CD14-positive monocyte (primary cell): ENCODE data around the gene SERPINA1. TPM values are rescaled to one million over a fixed set of nuclear protein-coding genes. Genes with fewer than 3 reads are reported as not detected.

Experiments used
- DNase-seq, 3 donors: peaks; one replicate each; pipeline ENCODE4 v3.0.0-alpha.2; 2011 to 2022
- H2AFZ ChIP-seq: 2 replicates; pipeline ENCODE4 v1.6.0; 2012; ENCODE audit warnings: mild to moderate bottlenecking, low read depth, low read length, inconsistent platforms; ENCODE audit not compliant: insufficient read depth, poor library complexity, severe bottlenecking
- H3K27ac ChIP-seq, 2 donors: 1 replicate in 1 of 2; 2 replicates in 1 of 2; pipeline ENCODE4 v1.5.1; 2012 to 2013; ENCODE audit warnings: low read length in 2 of 2, control low read depth in 1 of 2, inconsistent platforms in 1 of 2, low read depth in 1 of 2, mild to moderate bottlenecking in 1 of 2
- H3K27me3 ChIP-seq, 2 donors: one replicate each; pipeline versions ENCODE4 v1.6.0 to v1.6.1; 2011 to 2013; ENCODE audit warnings: low read length in 2 of 2; ENCODE audit not compliant: control insufficient read depth in 2 of 2, insufficient read depth in 2 of 2
- H3K36me3 ChIP-seq, 2 donors: replicated peaks in 1 of 2; 1 replicate in 1 of 2; 2 replicates in 1 of 2; pipeline versions ENCODE4 v1.5.1 to v1.6.1; 2012 to 2013; ENCODE audit warnings: low read length in 2 of 2, control low read depth in 1 of 2, inconsistent platforms in 1 of 2, mild to moderate bottlenecking in 1 of 2; ENCODE audit not compliant: insufficient read depth in 2 of 2, control insufficient read depth in 1 of 2
- H3K4me1 ChIP-seq, 2 donors: 1 replicate in 1 of 2; 2 replicates in 1 of 2; pipeline versions ENCODE4 v1.5.1 to v1.6.1; 2012 to 2013; ENCODE audit warnings: low read length in 2 of 2, control low read depth in 1 of 2, inconsistent platforms in 1 of 2, mild to moderate bottlenecking in 1 of 2, moderate library complexity in 1 of 2; ENCODE audit not compliant: insufficient read depth in 2 of 2, control insufficient read depth in 1 of 2
- H3K4me2 ChIP-seq: replicated peaks from 2 replicates; pipeline ENCODE3; 2012; ENCODE audit warnings: low read length, moderate library complexity, mild to moderate bottlenecking; ENCODE audit not compliant: poor library complexity, severe bottlenecking; ENCODE audit errors: extremely low read depth
- H3K4me3 ChIP-seq, 3 experiments: fragments of 200-600 bp in 1 of 3; sonication (generic) in 1 of 3; replicated peaks in 1 of 3; 1 replicate in 2 of 3; 2 replicates in 1 of 3; pipeline ENCODE4 v1.5.1; 2011 to 2013; ENCODE audit warnings: low read length in 3 of 3, mild to moderate bottlenecking in 3 of 3, control low read depth in 2 of 3, low read depth in 2 of 3, inconsistent platforms in 1 of 3, moderate library complexity in 1 of 3
- H3K79me2 ChIP-seq: 2 replicates; pipeline ENCODE4 v1.6.0; 2012; ENCODE audit warnings: mild to moderate bottlenecking, control low read depth, inconsistent platforms, low read length, moderate library complexity; ENCODE audit not compliant: insufficient read depth
- H3K9ac ChIP-seq: 2 replicates; pipeline ENCODE4 v1.6.0; 2017; ENCODE audit warnings: low read length, mild to moderate bottlenecking; ENCODE audit not compliant: insufficient read depth, poor library complexity, severe bottlenecking
- H3K9me3 ChIP-seq, 2 donors: replicated peaks in 1 of 2; 1 replicate in 1 of 2; 2 replicates in 1 of 2; pipeline versions ENCODE4 v1.5.1 to v1.6.1; 2012 to 2013; ENCODE audit warnings: low read length in 2 of 2, control low read depth in 1 of 2; ENCODE audit not compliant: control insufficient read depth in 1 of 2, insufficient read depth in 1 of 2
- H4K20me1 ChIP-seq: 2 replicates; pipeline ENCODE4 v1.6.0; 2012; ENCODE audit warnings: mild to moderate bottlenecking, low read length, control low read depth, moderate library complexity; ENCODE audit not compliant: insufficient read depth
- H3K27ac Mint-ChIP-seq, 7 donors: one replicate each; pipeline ENCODE4 v1.8.0; 2020; ENCODE audit warnings: mild to moderate bottlenecking in 7 of 7, mixed read lengths in 7 of 7, moderate library complexity in 6 of 7, inconsistent platforms in 2 of 7
- H3K27me3 Mint-ChIP-seq, 3 donors: one replicate each; pipeline ENCODE4 v1.8.0; 2021 to 2022; ENCODE audit warnings: low read depth in 3 of 3, mild to moderate bottlenecking in 3 of 3, mixed read lengths in 3 of 3, moderate library complexity in 3 of 3, inconsistent platforms in 1 of 3
- H3K36me3 Mint-ChIP-seq, 2 donors: one replicate each; pipeline ENCODE4 v1.8.0; 2020; ENCODE audit warnings: mixed read lengths in 2 of 2, inconsistent platforms in 1 of 2, mild to moderate bottlenecking in 1 of 2
- H3K4me1 Mint-ChIP-seq: one replicate; pipeline ENCODE4 v1.8.0; 2020; ENCODE audit warnings: mild to moderate bottlenecking, mixed read lengths
- H3K4me3 Mint-ChIP-seq, 2 donors: one replicate each; pipeline ENCODE4 v1.8.0; 2020; ENCODE audit warnings: mild to moderate bottlenecking in 2 of 2, mixed read lengths in 2 of 2, moderate library complexity in 1 of 2
- H3K9me3 Mint-ChIP-seq, 7 donors: one replicate each; pipeline ENCODE4 v1.8.0; 2020 to 2022; ENCODE audit warnings: mixed read lengths in 7 of 7, mild to moderate bottlenecking in 6 of 7, moderate library complexity in 6 of 7, inconsistent platforms in 2 of 7
- CTCF ChIP-seq: fragments of 200-600 bp; IDR thresholded peaks from one replicate; pipeline ENCODE4 v1.8.0; 2022; ENCODE audit warnings: antibody characterized with exemption, mild to moderate bottlenecking
- WGBS: methylation state at CpG from one replicate; pipeline ENCODE4 v1.1.5; 2013; ENCODE audit warnings: missing lambda C conversion rate; ENCODE audit not compliant: insufficient coverage; 5-methylcytosine and 5-hydroxymethylcytosine counted together
- intact Hi-C, 2 donors: fragments of 100-400 bp; cut with micrococcal nuclease; formaldehyde crosslinking; loops; one replicate each; pipeline versions ENCODE4 v1.15.0 to v1.15.1; 2023
- polyA plus RNA-seq, 3 donors: library from polyadenylated mRNA; depleted of rRNA in 1 of 3; unstranded in 2 of 3; stranded (reverse) in 1 of 3; fragments of 300-500 nt in 2 of 3; fragments of >200 nt in 1 of 3; fragmentation: Illumina TruSeq in 2 of 3; gene quantifications; 1 replicate in 2 of 3; 2 replicates in 1 of 3; pipeline ENCODE4 v1.2.3, GENCODE V29; 2012 to 2021

The SERPINA1 gene
- polyA plus RNA-seq, 3 donors: 1,278 to 2,075 (median 2,042) TPM

- no peak overlapping the region for H3K4me3 ChIP-seq
- H3K27ac ChIP-seq: no peak overlapping the region
- H3K27ac Mint-ChIP-seq: no peak overlapping the region
- H3K36me3 ChIP-seq: no peaks in the 10 kb centered on the region
- H3K4me1 Mint-ChIP-seq: no peaks in the 10 kb centered on the region
- no peak overlapping the region for H3K9ac ChIP-seq
- H3K4me2 ChIP-seq: no peak overlapping the region
- intact Hi-C loops: no loop called here
- H3K4me3 Mint-ChIP-seq: no peak overlapping the region
- no peaks in the 10 kb centered on the region for H3K36me3 Mint-ChIP-seq
- TF ChIP-seq CTCF: no peak
- peaks cover 3 to 5% of the 10 kb centered on the region in 2 donors for H3K27me3 ChIP-seq
- no peak overlapping the region for H2AFZ ChIP-seq
- H3K4me1 ChIP-seq: no peaks in the 10 kb centered on the region
- 77% methylated on average over 7 of the region's 7 CpGs for WGBS
- no peaks in the 10 kb centered on the region for H3K79me2 ChIP-seq
- no peak for DNase-seq
- peaks cover 0 to 2% (median 0%) of the 10 kb centered on the region in 7 donors for H3K9me3 Mint-ChIP-seq
- H3K27me3 Mint-ChIP-seq: peaks cover 11 to 33% (median 17%) of the 10 kb centered on the region in 3 donors
- H4K20me1 ChIP-seq: no peaks in the 10 kb centered on the region
- no peaks in the 10 kb centered on the region for H3K9me3 ChIP-seq
Observed at GRCh38 chr14:94332063-94332583, 56.3 kb downstream of the SERPINA1 start.

DNA sequence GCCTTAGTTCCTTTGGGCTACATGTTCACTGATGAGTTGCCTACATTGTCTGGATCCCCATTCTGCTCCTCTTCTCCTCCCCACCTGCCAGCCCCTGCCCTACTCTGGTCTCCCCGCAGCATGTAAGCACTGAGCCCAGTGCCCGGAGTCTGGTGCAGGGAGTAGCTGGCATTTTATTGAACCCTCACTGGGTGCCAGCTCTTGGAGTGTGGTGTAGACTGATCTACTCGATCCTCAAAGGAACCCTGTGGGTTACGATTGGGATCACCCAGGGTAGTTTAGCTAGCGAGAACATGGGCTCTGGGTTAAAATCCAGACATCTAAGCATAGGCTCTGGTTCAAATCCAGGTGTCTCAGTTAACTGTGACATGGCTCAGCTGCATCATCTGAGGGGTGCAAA lies 56.9 kb downstream of the SERPINA1 start:
- peaks cover 11 to 33% (median 17%) of the 10 kb centered on the region in 3 donors for H3K27me3 Mint-ChIP-seq
- no peaks in the 10 kb centered on the region for H3K36me3 Mint-ChIP-seq
- no peak overlapping the region for H2AFZ ChIP-seq
- no peaks in the 10 kb centered on the region for H4K20me1 ChIP-seq
- H3K27ac ChIP-seq: no peak overlapping the region
- intact Hi-C loops: no loop called here
- no peaks in the 10 kb centered on the region for H3K79me2 ChIP-seq
- H3K9me3 Mint-ChIP-seq: peaks cover 0 to 2% (median 0%) of the 10 kb centered on the region in 7 donors
- no peaks in the 10 kb centered on the region for H3K4me1 Mint-ChIP-seq
- no peaks in the 10 kb centered on the region for H3K9me3 ChIP-seq
- no peak for DNase-seq
- no peak overlapping the region for H3K4me3 ChIP-seq
- H3K27ac Mint-ChIP-seq: no peak overlapping the region
- WGBS: 100% methylated on average over 3 of the region's 5 CpGs
- no peak overlapping the region for H3K9ac ChIP-seq
- H3K4me3 Mint-ChIP-seq: no peak overlapping the region
- TF ChIP-seq CTCF: no peak
- peaks cover 3 to 5% of the 10 kb centered on the region in 2 donors for H3K27me3 ChIP-seq
- H3K36me3 ChIP-seq: no peaks in the 10 kb centered on the region
- H3K4me2 ChIP-seq: no peak overlapping the region
- H3K4me1 ChIP-seq: no peaks in the 10 kb centered on the region
